NCI-H460 (cell line): ENCODE measurements around the gene GUCA2A. TPM values are rescaled to one million over a fixed set of nuclear protein-coding genes. Genes with fewer than 3 reads are reported as not detected.

Experiments used
- DNase-seq: peaks from one replicate; pipeline ENCODE4 v3.0.0-alpha.2; 2016; ENCODE audit warnings: low read depth; ENCODE audit errors: extremely low read depth
- total RNA-seq: library from RNA; depleted of rRNA; stranded (reverse); fragments of >200 nt; shearing (Covaris generic); gene quantifications from 2 replicates; pipeline ENCODE4 v1.2.3, GENCODE V29; 2014; rRNA removed

Gene GUCA2A
- total RNA-seq, 1 experiment from 2014 or later, result not detected

DNA sequence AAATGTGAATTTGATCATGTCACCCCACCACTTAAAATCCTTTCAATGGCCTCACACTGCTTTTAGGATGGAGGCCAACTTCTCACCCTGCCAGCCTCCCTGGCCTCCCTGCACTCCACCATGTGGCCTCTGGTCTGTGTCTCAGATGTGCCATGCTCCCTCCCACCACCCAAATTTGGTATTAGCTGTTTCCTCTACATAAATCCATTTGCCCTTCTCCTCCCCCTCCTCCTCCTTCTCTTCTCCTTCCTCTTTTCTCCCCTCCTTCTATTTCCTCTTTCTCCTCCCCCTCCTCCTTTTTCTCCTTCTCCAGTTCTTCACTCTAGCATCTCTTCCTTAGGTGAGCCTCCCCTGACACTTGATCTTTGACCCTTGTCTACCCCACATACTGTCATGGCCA is 28.1 kb downstream of the GUCA2A start:
- no peak for DNase-seq

DNA sequence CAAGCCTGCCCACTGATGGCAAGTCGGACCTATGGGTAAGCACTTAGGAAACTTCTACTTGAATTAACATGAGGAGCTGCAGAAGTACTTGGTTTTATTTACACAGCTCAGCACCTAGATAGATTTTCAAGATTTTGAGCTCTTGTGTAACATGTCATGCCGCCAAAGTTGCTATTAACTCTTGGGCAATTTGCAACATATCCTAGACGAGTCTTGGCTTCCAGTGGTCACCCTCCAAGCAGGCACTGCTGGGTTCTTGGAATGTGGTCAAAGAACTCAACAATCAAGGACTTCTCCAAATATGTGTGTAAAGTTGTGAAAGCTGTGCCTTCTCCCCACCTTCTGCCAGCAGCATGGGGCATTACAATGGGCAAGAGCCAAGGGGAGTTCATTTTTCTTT is 29.1 kb downstream of the GUCA2A start:
- DNase-seq, result no peak

DNA sequence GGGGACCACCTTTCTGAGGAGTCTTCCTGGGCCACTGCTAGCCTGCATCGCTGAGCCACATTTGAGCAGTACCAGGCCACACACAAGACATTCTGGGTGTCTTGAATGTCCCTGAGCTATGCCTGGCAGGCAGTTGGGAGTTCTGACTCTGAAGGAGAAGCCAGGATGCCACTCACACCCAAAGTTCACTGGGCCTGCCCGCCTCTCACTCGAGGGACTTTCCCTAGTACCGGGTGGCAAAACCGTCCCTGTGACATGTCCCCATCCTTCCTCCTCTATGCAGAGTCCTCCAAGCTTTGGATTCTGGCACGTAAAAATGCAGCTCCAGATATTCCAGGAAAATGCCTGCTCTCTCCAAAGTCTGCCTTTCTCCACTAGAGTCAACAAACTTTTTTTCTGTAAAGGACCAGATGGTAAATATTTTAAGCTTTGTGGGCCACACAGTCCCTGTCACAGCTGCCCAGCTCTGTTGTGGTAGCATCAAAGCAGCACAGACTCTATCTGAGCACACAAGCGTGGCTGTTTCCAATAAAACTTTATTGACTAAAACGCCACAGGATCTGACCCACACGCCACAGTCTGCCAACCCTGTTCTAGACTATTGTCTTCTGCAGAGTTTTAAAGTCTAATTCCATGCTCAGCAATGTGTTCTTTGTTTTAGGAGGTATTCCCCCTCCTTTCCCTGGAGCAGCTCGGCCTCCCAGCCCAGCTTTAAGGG is 30.6 kb downstream of the GUCA2A start:
- no peak for DNase-seq

DNA sequence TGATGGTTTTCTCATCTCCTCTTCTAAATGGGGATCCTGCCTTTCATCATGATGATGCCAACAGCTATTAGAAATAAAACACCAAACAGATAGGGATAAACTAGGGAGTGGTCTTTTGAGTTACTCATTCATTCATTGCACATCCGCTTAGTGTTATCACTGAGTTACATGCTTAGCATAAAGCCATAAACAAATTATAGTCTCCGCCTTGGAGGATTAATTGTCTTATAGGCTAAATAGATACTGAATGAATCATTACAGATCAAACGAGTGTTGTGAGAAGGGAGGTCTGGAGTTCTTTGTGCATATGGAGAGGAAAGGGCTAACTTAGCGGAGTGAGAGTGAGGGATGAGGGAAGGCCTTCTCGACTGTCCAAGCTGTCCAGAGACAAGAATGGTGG is 31.2 kb downstream of the GUCA2A start:
- no peak for DNase-seq

DNA sequence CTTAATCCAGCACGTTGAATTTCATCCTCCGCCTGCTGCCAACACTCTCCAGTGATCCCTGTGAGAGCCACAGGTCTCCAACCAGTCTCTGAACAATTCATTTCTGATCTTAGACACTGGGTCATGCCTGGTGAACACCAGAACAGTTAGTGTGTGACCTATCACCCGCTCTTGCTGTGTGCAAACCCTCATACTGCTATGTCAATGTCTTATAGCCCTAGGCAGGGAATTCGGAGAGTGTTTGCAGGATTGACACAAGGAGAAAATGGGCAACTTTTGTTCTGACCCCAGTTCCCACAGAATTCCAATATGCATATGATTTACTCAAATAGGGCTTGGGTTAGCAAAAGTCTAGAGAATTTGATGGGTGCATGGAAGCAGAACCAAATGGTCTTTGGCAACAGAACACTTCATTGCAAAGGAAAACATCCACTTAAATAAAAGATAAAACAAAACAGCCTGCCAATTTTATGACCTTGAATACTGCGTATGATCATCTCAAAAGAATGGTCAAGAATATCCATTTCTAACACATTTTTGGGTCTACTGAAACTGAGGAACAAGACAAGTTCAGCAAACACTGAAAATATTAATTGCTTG is 34.4 kb downstream of the GUCA2A start:
- DNase-seq, result no peak

DNA sequence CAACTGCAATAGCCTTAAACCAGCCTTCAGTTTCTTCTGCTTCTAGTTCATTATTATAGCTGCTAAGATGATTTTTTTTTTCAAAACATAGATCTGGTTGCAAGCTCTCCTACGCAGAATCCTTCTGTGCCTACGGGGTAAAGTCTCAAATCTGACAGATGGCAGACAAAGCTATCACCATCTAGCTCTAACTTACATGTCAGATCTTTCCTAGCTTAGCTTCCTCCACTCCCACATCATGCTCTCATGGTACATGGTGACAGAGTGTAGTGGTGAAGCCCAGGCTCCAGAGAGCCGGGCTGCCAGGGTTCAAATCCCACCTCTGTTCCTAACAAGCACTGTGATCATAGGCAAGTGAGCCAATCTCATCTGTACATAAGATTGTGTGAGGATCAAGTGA is 35.6 kb downstream of the GUCA2A start:
- DNase-seq, result no peak

DNA sequence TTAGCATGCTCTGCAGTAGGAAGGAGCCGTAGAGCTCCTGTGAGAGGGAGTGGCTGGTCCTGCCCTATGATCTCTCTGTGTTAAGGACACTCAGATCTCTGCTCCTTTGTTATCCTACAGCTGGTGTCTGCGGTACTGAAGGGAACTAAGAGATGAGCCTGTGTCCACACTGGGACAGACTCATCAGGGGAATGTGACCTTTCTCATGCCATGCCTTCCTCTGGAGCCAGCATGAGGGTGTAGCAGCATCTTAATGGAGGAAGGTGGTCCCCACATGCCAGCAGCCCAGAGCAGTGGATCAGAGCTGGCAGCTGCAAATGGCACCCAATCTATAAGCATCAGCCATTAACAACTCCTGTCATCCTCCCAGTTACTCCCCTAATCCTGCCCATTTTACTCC is 36.0 kb downstream of the GUCA2A start:
- no peak for DNase-seq

DNA sequence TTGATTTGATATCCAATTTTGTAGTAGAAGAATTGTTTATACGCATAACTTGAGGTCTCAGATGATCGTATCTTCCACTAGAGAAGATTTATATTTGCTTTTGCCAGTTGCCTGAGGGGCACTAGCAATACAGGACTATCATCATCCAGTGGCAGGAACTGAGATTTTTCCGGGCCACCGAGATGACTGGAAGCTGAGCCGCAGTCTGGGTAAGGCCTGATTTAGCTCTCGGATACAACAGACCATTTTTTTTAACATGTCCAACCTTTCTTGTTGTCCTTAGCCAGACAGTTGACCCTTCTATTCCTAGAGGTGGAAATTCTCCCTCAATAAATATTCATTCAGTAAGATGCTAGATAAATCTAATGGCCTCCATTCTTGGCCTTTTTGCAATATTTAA is 36.8 kb downstream of the GUCA2A start:
- DNase-seq, result no peak

DNA sequence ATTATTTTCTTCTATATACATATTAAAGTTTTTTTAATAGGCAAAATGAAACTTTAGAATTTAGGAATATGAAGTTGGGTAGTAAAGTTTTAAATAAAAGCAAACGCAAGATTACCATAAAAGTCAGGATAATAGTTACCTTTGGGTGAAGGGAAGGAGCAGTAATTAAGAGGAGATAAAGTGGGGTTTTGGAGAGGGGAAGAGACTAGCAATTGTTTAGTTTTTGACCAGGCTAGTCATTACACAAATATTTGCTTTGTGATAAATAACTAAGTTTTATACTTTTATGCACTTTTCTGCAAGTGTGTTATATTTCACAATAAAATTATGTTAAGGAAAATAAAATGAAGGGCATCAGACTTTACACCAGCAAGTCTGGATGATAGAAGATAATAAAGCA is 39.0 kb downstream of the GUCA2A start:
- no peak for DNase-seq

DNA sequence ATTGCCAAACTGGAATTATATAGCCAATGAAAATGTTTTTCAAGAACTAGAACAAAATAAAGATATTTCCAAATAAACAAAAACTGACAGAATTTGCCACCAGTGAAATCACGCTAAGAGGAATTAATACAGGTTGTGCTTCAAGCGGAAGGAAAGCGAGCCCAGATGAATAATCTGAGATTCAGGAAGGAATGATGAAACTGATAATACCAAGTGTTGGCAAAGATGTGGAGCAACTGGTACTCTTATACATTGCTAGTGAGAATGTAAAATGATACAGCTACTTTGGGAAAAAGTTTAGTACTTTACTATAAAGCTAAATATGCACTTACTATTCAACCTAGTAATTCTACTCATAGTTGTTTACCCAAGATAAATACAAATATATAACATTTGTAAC is 42.1 kb downstream of the GUCA2A start:
- DNase-seq, result no peak

DNA sequence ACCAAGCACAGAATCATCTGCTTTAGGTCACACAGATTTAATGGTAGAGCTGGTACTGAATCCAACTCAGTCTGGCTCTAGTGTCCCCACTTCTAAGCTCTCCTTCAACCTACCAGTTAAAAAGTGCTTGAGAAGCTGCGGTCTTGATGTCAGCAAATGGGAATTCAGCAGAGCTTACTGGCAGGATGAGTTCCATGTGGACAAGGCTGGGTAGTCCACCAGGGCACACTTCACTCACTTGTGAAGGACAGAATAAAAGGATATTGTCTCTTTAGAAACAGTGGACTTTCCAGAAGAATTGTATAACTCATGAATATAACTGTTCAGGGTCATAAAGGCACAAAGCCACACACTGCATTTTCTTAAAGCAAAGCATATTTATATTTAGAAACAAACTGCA is 46.4 kb downstream of the GUCA2A start:
- no peak for DNase-seq

DNA sequence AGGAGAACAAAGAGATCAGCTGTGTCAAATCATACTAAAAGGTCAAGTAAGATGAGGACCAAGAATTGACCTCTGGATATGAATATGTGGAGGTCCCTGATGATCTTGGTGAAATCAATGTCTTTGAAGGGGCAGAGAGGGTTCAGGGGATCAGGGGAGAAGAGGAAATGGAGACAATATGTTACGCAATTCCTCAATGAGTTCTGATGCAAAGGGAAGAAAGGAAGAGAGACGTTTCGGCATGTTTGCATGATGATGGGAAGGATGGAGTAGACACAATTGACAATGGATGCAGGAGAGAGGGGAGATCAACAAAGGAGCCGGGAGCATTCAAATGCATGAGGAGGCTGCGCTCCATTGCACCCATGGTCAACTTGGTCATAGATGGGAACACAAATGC is 47.3 kb downstream of the GUCA2A start:
- no peak for DNase-seq

DNA sequence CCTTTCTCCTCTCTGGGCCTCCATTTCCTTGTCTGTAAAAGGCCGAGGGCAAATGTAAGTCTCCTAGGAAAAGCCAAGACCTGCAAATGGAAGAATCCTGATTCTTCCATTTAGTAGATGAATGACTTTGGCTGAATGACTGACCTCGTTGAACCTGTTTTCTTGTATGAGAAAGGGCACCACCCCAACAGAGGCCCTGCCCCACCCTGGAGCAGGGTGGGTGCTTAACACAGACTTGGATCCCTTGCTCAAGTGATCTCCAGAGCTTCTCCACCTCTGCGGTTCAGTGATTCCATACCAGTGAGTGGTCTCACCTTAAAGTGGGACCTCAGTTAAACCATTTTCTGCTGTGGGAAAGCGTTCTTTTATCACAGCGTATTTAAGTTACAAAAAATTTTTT is 50.3 kb downstream of the GUCA2A start:
- DNase-seq, result no peak

Other genes starting within 250 kb of the GUCA2A start
- 0.17 and 0.20 TPM in 2 replicates for gene HIVEP3, start 245.8 kb downstream of the GUCA2A start, total RNA-seq
- gene GUCA2B, start 11.3 kb downstream of the GUCA2A start, total RNA-seq, result not detected in 2 replicates
- 24.0 and 30.0 TPM in 2 replicates for gene FOXJ3, start 170.5 kb upstream of the GUCA2A start, total RNA-seq
- gene RIMKLA, start 216.0 kb upstream of the GUCA2A start, total RNA-seq, result 2.7 TPM in 2 replicates